HFFc6 (cell line): ENCODE data around the gene GLI2. TPM values are rescaled to one million over a fixed set of nuclear protein-coding genes. Genes with fewer than 3 reads are reported as not detected.

ENCODE experiments used
- DNase-seq: peaks from one replicate; pipeline ENCODE4 v3.0.0-alpha.2; 2018
- H3K27ac Mint-ChIP-seq: 2 replicates; pipeline ENCODE4 v1.8.0; 2020; ENCODE audit warnings: mild to moderate bottlenecking, mixed read lengths
- H3K27me3 Mint-ChIP-seq: 2 replicates; pipeline ENCODE4 v1.8.0; 2021; ENCODE audit warnings: mild to moderate bottlenecking, moderate library complexity, mixed read lengths; ENCODE audit not compliant: insufficient read depth
- H3K36me3 Mint-ChIP-seq: 2 replicates; pipeline ENCODE4 v1.8.0; 2021; ENCODE audit warnings: low read depth, mixed read lengths
- H3K4me1 Mint-ChIP-seq: 2 replicates; pipeline ENCODE4 v1.8.0; 2020; ENCODE audit warnings: low read depth, mixed read lengths
- H3K4me3 Mint-ChIP-seq: 2 replicates; pipeline ENCODE4 v1.8.0; 2020; ENCODE audit warnings: mild to moderate bottlenecking, moderate library complexity, mixed read lengths
- H3K9me3 Mint-ChIP-seq: 2 replicates; pipeline ENCODE4 v1.8.0; 2020; ENCODE audit warnings: mild to moderate bottlenecking, mixed read lengths
- CTCF ChIP-seq: fragments of 200-600 bp; sonication (generic); IDR thresholded peaks from 2 replicates; pipeline ENCODE4 v1.5.0; 2021; ENCODE audit warnings: antibody characterized with exemption, mild to moderate bottlenecking
- total RNA-seq, 6 experiments: library from RNA; stranded (reverse); fragmentation: NEBNext Ultra II Directional; extraction: Animal tissue kit (Norgen Biotek cat#: 25700); gene quantifications; 2 replicates in 1 of 6; 3 replicates in 5 of 6; pipeline ENCODE4 v1.2.3, GENCODE V29; 2021

GLI2 gene
- total RNA-seq, 6 experiments from 2014 or later, result 40.2 to 46.1 (median 41.9) TPM

- H3K27me3 Mint-ChIP-seq, result no peaks in the 10 kb centered on the region; the same call in 1 of the 2 replicates
- no peak for DNase-seq
- no peak overlapping the region for H3K4me3 Mint-ChIP-seq
- H3K4me1 Mint-ChIP-seq, result peaks cover 99% of the 10 kb centered on the region
- H3K9me3 Mint-ChIP-seq, result no peaks in the 10 kb centered on the region
- no peak for TF ChIP-seq CTCF
- H3K36me3 Mint-ChIP-seq, result peaks cover 8% of the 10 kb centered on the region
- peak overlapping the region; percentile 33 for H3K27ac Mint-ChIP-seq
These were observed 26.2 kb downstream of the GLI2 start for GRCh38 chr2:120761911-120762310.

GRCh38 chr2:120762341-120763061, 26.8 kb downstream of the GLI2 start:
- Mint-ChIP-seq H3K27ac (peak overlapping the region; percentile 47), H3K36me3 (peaks cover 6% of the 10 kb centered on the region), H3K4me1 (peaks cover 96% of the 10 kb centered on the region), H3K4me3 (no peak overlapping the region), H3K27me3 (no peaks in the 10 kb centered on the region; the same call in 1 of the 2 replicates), H3K9me3 (no peaks in the 10 kb centered on the region)
- no peak for DNase-seq
- no peak for TF ChIP-seq CTCF

GRCh38 chr2:120763508-120763907, 27.8 kb downstream of the GLI2 start:
- H3K27ac Mint-ChIP-seq, result peak overlapping the region; percentile 47
- no peaks in the 10 kb centered on the region; the same call in 1 of the 2 replicates for H3K27me3 Mint-ChIP-seq
- peaks cover 96% of the 10 kb centered on the region for H3K4me1 Mint-ChIP-seq
- peaks cover 6% of the 10 kb centered on the region for H3K36me3 Mint-ChIP-seq
- no peak for DNase-seq
- no peak overlapping the region for H3K4me3 Mint-ChIP-seq
- H3K9me3 Mint-ChIP-seq, result no peaks in the 10 kb centered on the region
- no peak for TF ChIP-seq CTCF

DNA sequence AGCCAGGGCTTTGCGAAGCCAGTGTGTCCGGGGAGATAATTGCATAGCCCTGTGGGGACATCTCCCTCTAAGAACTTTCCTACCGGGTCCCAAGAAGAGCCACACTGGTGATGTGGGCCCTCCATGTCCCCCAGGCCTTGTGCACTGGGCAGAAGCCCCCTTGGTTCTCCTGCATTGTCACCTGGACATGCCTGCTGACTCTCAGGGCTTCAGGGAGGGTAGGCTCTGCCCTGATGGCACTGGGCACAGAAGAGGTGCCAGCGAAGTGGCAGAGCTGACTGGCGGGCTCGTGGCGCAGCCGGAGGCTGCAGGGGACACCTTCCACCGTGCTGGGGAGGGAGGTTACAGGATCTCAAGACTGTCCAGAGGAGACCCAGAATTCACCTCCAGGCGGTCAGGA, 28.3 kb downstream of the GLI2 start:
- peaks cover 6% of the 10 kb centered on the region for H3K36me3 Mint-ChIP-seq
- H3K9me3 Mint-ChIP-seq, result no peaks in the 10 kb centered on the region
- no peak for DNase-seq
- H3K4me3 Mint-ChIP-seq, result no peak overlapping the region
- peak overlapping the region; percentile 94; the same call in 1 of the 2 replicates for H3K27ac Mint-ChIP-seq
- TF ChIP-seq CTCF, result no peak
- peaks cover 96% of the 10 kb centered on the region for H3K4me1 Mint-ChIP-seq
- no peaks in the 10 kb centered on the region; the same call in 1 of the 2 replicates for H3K27me3 Mint-ChIP-seq

DNA sequence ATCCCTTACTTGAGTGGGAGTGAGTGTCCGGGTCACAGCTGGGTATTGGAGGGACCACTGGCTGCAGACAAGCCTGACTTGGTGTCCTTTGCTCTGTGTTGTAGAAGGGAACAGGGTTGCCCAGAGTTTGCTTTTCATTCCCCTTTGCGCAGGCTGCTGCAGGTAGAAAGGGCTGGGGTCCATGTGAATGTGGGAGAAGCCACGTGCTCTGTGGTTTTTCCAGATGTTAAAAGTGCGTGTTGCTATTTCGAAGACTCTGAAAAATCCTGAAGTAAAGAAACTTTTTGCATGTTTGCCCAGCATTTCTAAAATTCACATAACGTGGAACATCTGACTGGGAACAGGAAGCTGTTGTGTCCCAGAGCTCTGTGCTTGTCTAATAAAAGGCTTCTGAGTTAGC, 28.8 kb downstream of the GLI2 start:
- H3K27ac Mint-ChIP-seq, result peak overlapping the region; percentile 94
- peaks cover 6% of the 10 kb centered on the region for H3K36me3 Mint-ChIP-seq
- peaks cover 96% of the 10 kb centered on the region for H3K4me1 Mint-ChIP-seq
- no peak for TF ChIP-seq CTCF
- peaks cover 3% of the 10 kb centered on the region for H3K27me3 Mint-ChIP-seq
- no peaks in the 10 kb centered on the region for H3K9me3 Mint-ChIP-seq
- no peak for DNase-seq
- peak overlapping the region; percentile 71 for H3K4me3 Mint-ChIP-seq
